K562 (cell line): ENCODE results near the gene BCL2L1. TPM values are rescaled to one million over a fixed set of nuclear protein-coding genes. Genes with fewer than 3 reads are reported as not detected.

Experiments used
- ARID2 ChIP-seq: fragments of 450-650 bp; IDR thresholded peaks from 2 replicates; pipeline ENCODE4 v1.6.1; 2017; ENCODE audit warnings: antibody characterized with exemption, mild to moderate bottlenecking
- BCOR ChIP-seq: fragments of 450-650 bp; IDR thresholded peaks from 2 replicates; pipeline ENCODE4 v1.6.1; 2016
- ELF2 ChIP-seq: fragments of 250-450 bp; sonication (Bioruptor Pico); IDR thresholded peaks from 2 replicates; pipeline ENCODE4 v1.5.0; 2021; ENCODE audit warnings: mild to moderate bottlenecking
- FOXA3 ChIP-seq, 2 experiments: fragments of 450-650 bp in 1 of 2; sonication (generic) in 1 of 2; formaldehyde crosslinking; IDR thresholded peaks in 1 of 2; conservative IDR thresholded peaks in 1 of 2; 2 replicates each; pipeline versions ENCODE4 v1.4.0 to v1.8.0; 2020 to 2022; ENCODE audit warnings: mild to moderate bottlenecking in 2 of 2, missing genetic modification reagents in 1 of 2
- FOXP1 ChIP-seq: sonication (generic); formaldehyde crosslinking; IDR thresholded peaks from 2 replicates; pipeline ENCODE4 v1.8.0; 2022; ENCODE audit warnings: mild to moderate bottlenecking, missing genetic modification reagents
- GABPA ChIP-seq: fragments of 200-800 bp; sonication (Bioruptor generic); conservative IDR thresholded peaks from 2 replicates; pipeline ENCODE4 v1.6.1; 2016; ENCODE audit warnings: low read depth, missing genetic modification characterization, missing compliant biosample characterization
- HDAC3 ChIP-seq: fragments of 450-650 bp; IDR thresholded peaks from 2 replicates; pipeline ENCODE4 v1.6.1; 2018; ENCODE audit warnings: borderline replicate concordance, mild to moderate bottlenecking, moderate library complexity; ENCODE audit not compliant: partially characterized antibody
- NCOA1 ChIP-seq: fragments of 450-650 bp; IDR thresholded peaks from 2 replicates; pipeline ENCODE4 v1.6.1; 2016; ENCODE audit warnings: low read depth
- NCOA2 ChIP-seq, 2 experiments: fragments of 450-650 bp; IDR thresholded peaks; 2 replicates each; pipeline ENCODE4 v1.6.1; 2018; ENCODE audit warnings: mild to moderate bottlenecking in 2 of 2, moderate library complexity in 1 of 2; ENCODE audit not compliant: partially characterized antibody in 2 of 2
- NR2C1 ChIP-seq, 2 experiments: fragments of 450-650 bp; IDR thresholded peaks; 2 replicates each; pipeline ENCODE4 v1.6.1; 2017; ENCODE audit warnings: mild to moderate bottlenecking in 2 of 2, antibody characterized with exemption in 1 of 2, inconsistent platforms in 1 of 2, missing compliant biosample characterization in 1 of 2, missing genetic modification characterization in 1 of 2
- PHF8 ChIP-seq: fragments of 200-600 bp; sonication (generic); IDR thresholded peaks from 2 replicates; pipeline ENCODE4 v1.6.1; 2012; ENCODE audit warnings: mixed run types, mild to moderate bottlenecking, inconsistent platforms, low read length, moderate library complexity, borderline replicate concordance
- POLR2H ChIP-seq: IDR thresholded peaks from 2 replicates; pipeline ENCODE4 v1.6.1; 2016; ENCODE audit warnings: missing genetic modification characterization, low read depth, mild to moderate bottlenecking, control low read depth, missing compliant biosample characterization, moderate library complexity
- SMARCC2 ChIP-seq: fragments of 450-650 bp; IDR thresholded peaks from 2 replicates; pipeline ENCODE4 v1.6.1; 2017; ENCODE audit warnings: antibody characterized with exemption, moderate library complexity, mild to moderate bottlenecking, low read depth
- SRSF7 ChIP-seq: fragments of 200-400 bp; formaldehyde crosslinking; optimal IDR thresholded peaks from 2 replicates; pipeline ENCODE3; 2017; ENCODE audit warnings: mild to moderate bottlenecking, low read depth, low read length
- TAL1 ChIP-seq: fragments of 450-650 bp; IDR thresholded peaks from 2 replicates; pipeline ENCODE4 v1.6.1; 2016; ENCODE audit warnings: mild to moderate bottlenecking
- ZC3H11A ChIP-seq: IDR thresholded peaks from 2 replicates; pipeline ENCODE4 v1.6.1; 2012; ENCODE audit warnings: low read depth, low read length, improper control_type of control experiment
- ZNF143 ChIP-seq: sonication (generic); formaldehyde crosslinking; IDR thresholded peaks from 2 replicates; pipeline ENCODE4 v1.9.0; 2022; ENCODE audit warnings: mild to moderate bottlenecking, missing genetic modification reagents
- ZNF444 ChIP-seq: fragments of 250-450 bp; sonication (Bioruptor Pico); IDR thresholded peaks from 2 replicates; pipeline ENCODE4 v1.4.0; 2020; ENCODE audit warnings: mild to moderate bottlenecking, moderate library complexity
- ZNF589 ChIP-seq: fragments of 200-800 bp; sonication (Bioruptor generic); IDR thresholded peaks from 2 replicates; pipeline ENCODE4 v1.6.1; 2016; ENCODE audit warnings: low read depth, missing genetic modification characterization, missing compliant biosample characterization
- ZNF696 ChIP-seq: fragments of 250-450 bp; sonication (Bioruptor Pico); conservative IDR thresholded peaks from 2 replicates; pipeline ENCODE4 v1.4.0; 2020; ENCODE audit warnings: mild to moderate bottlenecking, moderate library complexity
- ZNF830 ChIP-seq: fragments of 250-450 bp; sonication (Bioruptor Pico); IDR thresholded peaks from 2 replicates; pipeline ENCODE4 v1.5.0; 2021; ENCODE audit warnings: mild to moderate bottlenecking
- polyA plus RNA-seq, 8 experiments: library from polyadenylated mRNA; depleted of rRNA in 4 of 8; stranded (reverse) in 5 of 8; unstranded in 3 of 8; fragments of >200 nt; fragmentation: Nextera tagmentation in 2 of 8; fragmentation: Illumina TruSeq in 1 of 8; extraction: Ambion mirVana in 2 of 8; extraction: Trizol in 1 of 8; gene quantifications; 2 replicates each; pipeline versions ENCODE4 v1.2.1 to v1.2.3, GENCODE V29; 2011 to 2014; ENCODE audit warnings: inconsistent platforms in 1 of 8, missing spikeins in 1 of 8
- total RNA-seq, 7 experiments: library from RNA; depleted of rRNA in 6 of 7; stranded (reverse); fragments of >200 nt in 6 of 7; fragmentation: Illumina TruSeq in 2 of 7; extraction: Trizol in 2 of 7; gene quantifications; 2 replicates each; pipeline versions ENCODE4 v1.2.1 to v1.2.3, GENCODE V29; 2011 to 2021; ENCODE audit warnings: low replicate concordance in 1 of 7
- TF ChIP-seq, protein P1 (sequence below): fragments of 250-450 bp; sonication (Bioruptor Pico); IDR thresholded peaks from 2 replicates; pipeline ENCODE4 v1.8.0; 2021; ENCODE audit warnings: borderline replicate concordance, mild to moderate bottlenecking, moderate library complexity; ENCODE audit not compliant: poor library complexity, severe bottlenecking
- TF ChIP-seq, protein P2 (sequence below): sonication (generic); formaldehyde crosslinking; IDR thresholded peaks from 2 replicates; pipeline ENCODE4 v1.8.1; 2023; ENCODE audit warnings: mild to moderate bottlenecking, missing genetic modification reagents, moderate library complexity
- TF ChIP-seq, protein P3 (sequence below), 3 experiments: IDR thresholded peaks in 2 of 3; conservative IDR thresholded peaks in 1 of 3; 2 replicates each; pipeline ENCODE4 v1.5.1; 2011 to 2012; ENCODE audit warnings: low read length in 3 of 3, mild to moderate bottlenecking in 3 of 3, control low read depth in 2 of 3, improper control_type of control experiment in 1 of 3, inconsistent platforms in 1 of 3, low read depth in 1 of 3, mixed read lengths in 1 of 3, moderate library complexity in 1 of 3; ENCODE audit not compliant: insufficient read depth in 2 of 3
- TF ChIP-seq, protein P4 (sequence below): fragments of 450-650 bp; IDR thresholded peaks from one replicate; pipeline ENCODE4 v1.6.1; 2018; ENCODE audit warnings: mild to moderate bottlenecking, moderate library complexity; ENCODE audit not compliant: partially characterized antibody

The BCL2L1 gene
- total and polyA plus RNA-seq, 9 of the 15 experiments (the other 6 are each of a cell fraction or from before 2014, with no cell fraction given), result 3.3 to 182 (median 120) TPM

DNA sequence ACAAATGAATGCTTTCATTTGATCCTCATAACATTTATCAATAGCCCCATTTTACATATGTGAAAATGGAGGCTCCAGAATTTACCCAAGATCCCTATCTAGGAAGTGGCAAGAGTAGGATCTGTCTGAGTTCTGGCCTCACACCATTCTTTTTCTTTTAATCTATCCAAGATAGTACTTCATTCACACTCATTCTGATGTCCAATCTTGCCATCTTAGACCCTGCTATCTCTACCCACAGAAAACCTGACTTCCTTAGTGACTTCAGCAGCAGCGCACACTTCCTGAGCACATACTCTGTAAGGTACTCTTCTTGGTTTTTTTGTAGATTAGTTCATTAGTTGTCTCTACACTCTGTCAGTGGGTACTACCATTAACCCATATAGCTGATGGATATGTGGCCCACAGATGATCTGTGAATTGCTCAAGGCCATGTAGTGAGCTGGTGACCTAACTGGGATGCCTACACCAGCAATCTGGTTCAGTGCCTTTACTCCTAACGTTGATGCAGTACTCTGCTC, 48.7 kb downstream of the BCL2L1 start (continued):
- TF ChIP-seq HDAC3 (peak; percentile 11), ZNF696 (no peak), POLR2H (tag) (peak; percentile 35), NCOA2 (IDR thresholded peaks at IDR 0.05; ENCODE audit: partially characterized antibody in 2 of 2) (no peak), ELF2 (CRISPR knock-in tag) (peak; percentile 72; the same call in 1 of the 2 replicates), FOXA3 (CRISPR knock-in tag; conservative IDR thresholded peaks at IDR 0.05 in 1 of 2, IDR thresholded peaks at IDR 0.05 in 1 of 2) (peak in 1 of 2 experiments; percentile 59; a peak in 2 of 4 replicates), SMARCC2 (no peak), ZNF143 (no peak), ARID2 (no peak), BCOR (peak; percentile 87), FOXP1 (CRISPR knock-in tag) (no peak), GABPA (tag) (no peak), TAL1 (peak; percentile 42; the same call in 1 of the 2 replicates), ZNF589 (CRISPR knock-in tag) (peak; percentile 19; the same call in 1 of the 2 replicates), NCOA1 (no peak), ZC3H11A (no peak), ZNF444 (CRISPR knock-in tag) (no peak), SRSF7 (no peak), NR2C1 (IDR thresholded peaks at IDR 0.05) (no peak), NR2C1 (tag; IDR thresholded peaks at IDR 0.05) (0 out of 2 replicates have a peak, but pooled peaks have one; percentile 7), ZNF830 (CRISPR knock-in tag) (no peak), PHF8 (no peak)
- TF ChIP-seq, protein P1, sequence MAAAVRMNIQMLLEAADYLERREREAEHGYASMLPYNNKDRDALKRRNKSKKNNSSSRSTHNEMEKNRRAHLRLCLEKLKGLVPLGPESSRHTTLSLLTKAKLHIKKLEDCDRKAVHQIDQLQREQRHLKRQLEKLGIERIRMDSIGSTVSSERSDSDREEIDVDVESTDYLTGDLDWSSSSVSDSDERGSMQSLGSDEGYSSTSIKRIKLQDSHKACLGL, result no peak
- TF ChIP-seq, protein P2, sequence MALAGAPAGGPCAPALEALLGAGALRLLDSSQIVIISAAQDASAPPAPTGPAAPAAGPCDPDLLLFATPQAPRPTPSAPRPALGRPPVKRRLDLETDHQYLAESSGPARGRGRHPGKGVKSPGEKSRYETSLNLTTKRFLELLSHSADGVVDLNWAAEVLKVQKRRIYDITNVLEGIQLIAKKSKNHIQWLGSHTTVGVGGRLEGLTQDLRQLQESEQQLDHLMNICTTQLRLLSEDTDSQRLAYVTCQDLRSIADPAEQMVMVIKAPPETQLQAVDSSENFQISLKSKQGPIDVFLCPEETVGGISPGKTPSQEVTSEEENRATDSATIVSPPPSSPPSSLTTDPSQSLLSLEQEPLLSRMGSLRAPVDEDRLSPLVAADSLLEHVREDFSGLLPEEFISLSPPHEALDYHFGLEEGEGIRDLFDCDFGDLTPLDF (CRISPR knock-in tag), result no peak
- TF ChIP-seq, protein P3, sequence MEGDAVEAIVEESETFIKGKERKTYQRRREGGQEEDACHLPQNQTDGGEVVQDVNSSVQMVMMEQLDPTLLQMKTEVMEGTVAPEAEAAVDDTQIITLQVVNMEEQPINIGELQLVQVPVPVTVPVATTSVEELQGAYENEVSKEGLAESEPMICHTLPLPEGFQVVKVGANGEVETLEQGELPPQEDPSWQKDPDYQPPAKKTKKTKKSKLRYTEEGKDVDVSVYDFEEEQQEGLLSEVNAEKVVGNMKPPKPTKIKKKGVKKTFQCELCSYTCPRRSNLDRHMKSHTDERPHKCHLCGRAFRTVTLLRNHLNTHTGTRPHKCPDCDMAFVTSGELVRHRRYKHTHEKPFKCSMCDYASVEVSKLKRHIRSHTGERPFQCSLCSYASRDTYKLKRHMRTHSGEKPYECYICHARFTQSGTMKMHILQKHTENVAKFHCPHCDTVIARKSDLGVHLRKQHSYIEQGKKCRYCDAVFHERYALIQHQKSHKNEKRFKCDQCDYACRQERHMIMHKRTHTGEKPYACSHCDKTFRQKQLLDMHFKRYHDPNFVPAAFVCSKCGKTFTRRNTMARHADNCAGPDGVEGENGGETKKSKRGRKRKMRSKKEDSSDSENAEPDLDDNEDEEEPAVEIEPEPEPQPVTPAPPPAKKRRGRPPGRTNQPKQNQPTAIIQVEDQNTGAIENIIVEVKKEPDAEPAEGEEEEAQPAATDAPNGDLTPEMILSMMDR (IDR thresholded peaks at IDR 0.05 in 2 of 3, conservative IDR thresholded peaks at IDR 0.05 in 1 of 3; ENCODE audit: insufficient read depth in 2 of 3, low read depth in 1 of 3, low read length in 3 of 3), result no peak
- TF ChIP-seq, protein P4, sequence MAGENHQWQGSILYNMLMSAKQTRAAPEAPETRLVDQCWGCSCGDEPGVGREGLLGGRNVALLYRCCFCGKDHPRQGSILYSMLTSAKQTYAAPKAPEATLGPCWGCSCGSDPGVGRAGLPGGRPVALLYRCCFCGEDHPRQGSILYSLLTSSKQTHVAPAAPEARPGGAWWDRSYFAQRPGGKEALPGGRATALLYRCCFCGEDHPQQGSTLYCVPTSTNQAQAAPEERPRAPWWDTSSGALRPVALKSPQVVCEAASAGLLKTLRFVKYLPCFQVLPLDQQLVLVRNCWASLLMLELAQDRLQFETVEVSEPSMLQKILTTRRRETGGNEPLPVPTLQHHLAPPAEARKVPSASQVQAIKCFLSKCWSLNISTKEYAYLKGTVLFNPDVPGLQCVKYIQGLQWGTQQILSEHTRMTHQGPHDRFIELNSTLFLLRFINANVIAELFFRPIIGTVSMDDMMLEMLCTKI, result no peak
